ENCODE results near the gene MMP23B.
"Not testable (repeated sequence)": the region's sequence is repeated elsewhere in the genome, so short reads cannot be mapped to it uniquely, and the experiment has no call there.

MMP23B gene

GRCh38 chr1:1666526-1666925 lies 34.6 kb downstream of the MMP23B start:
- no peak overlapping the region for H3K4me3 ChIP-seq (ENCODE audit: low read depth in 1 of 2, low read length in 2 of 2)
- no peaks in the 10 kb centered on the region for H3K27me3 ChIP-seq (ENCODE audit: control insufficient read depth in 1 of 2, insufficient read depth in 2 of 2, low read length in 2 of 2)
- H3K27ac ChIP-seq (ENCODE audit: low read depth, low read length), result no peak overlapping the region
- peaks cover 34% of the 10 kb centered on the region for H3K36me3 ChIP-seq (ENCODE audit: insufficient read depth, low read length)
- no peak overlapping the region for H3K9ac ChIP-seq (ENCODE audit: low read length)
- H3K9me3 ChIP-seq (ENCODE audit: low read length), result no peaks in the 10 kb centered on the region
- no peaks in the 10 kb centered on the region for H3K4me1 ChIP-seq (ENCODE audit: insufficient read depth, low read length)

- no peak overlapping the region for H3K4me3 ChIP-seq (ENCODE audit: low read depth in 1 of 2, low read length in 2 of 2)
- no peaks in the 10 kb centered on the region for H3K27me3 ChIP-seq (ENCODE audit: control insufficient read depth in 1 of 2, insufficient read depth in 2 of 2, low read length in 2 of 2)
- no peak overlapping the region for H3K27ac ChIP-seq (ENCODE audit: low read depth, low read length)
- peaks cover 44% of the 10 kb centered on the region for H3K36me3 ChIP-seq (ENCODE audit: insufficient read depth, low read length)
- H3K9ac ChIP-seq (ENCODE audit: low read length), result no peak overlapping the region
- no peaks in the 10 kb centered on the region for H3K4me1 ChIP-seq (ENCODE audit: insufficient read depth, low read length)
- H3K9me3 ChIP-seq (ENCODE audit: low read length), result no peaks in the 10 kb centered on the region
Observed at GRCh38 chr1:1669468-1670440, 37.8 kb downstream of the MMP23B start.

GRCh38 chr1:1670866-1671265 lies 38.9 kb downstream of the MMP23B start:
- no peak overlapping the region for H3K9ac ChIP-seq (ENCODE audit: low read length)
- H3K27ac ChIP-seq (ENCODE audit: low read depth, low read length), result no peak overlapping the region
- H3K4me3 ChIP-seq (ENCODE audit: low read depth in 1 of 2, low read length in 2 of 2), result no peak overlapping the region
- no peaks in the 10 kb centered on the region for H3K9me3 ChIP-seq (ENCODE audit: low read length)
- no peaks in the 10 kb centered on the region for H3K4me1 ChIP-seq (ENCODE audit: insufficient read depth, low read length)
- H3K27me3 ChIP-seq (ENCODE audit: control insufficient read depth in 1 of 2, insufficient read depth in 2 of 2, low read length in 2 of 2), result no peaks in the 10 kb centered on the region
- peaks cover 33% of the 10 kb centered on the region for H3K36me3 ChIP-seq (ENCODE audit: insufficient read depth, low read length)

GRCh38 chr1:1671365-1672119 lies 39.6 kb downstream of the MMP23B start:
- Histone ChIP-seq H3K4me3 (ENCODE audit: low read depth in 1 of 2, low read length in 2 of 2) (no peak overlapping the region), H3K36me3 (ENCODE audit: insufficient read depth, low read length) (peaks cover 26% of the 10 kb centered on the region), H3K9me3 (ENCODE audit: low read length) (no peaks in the 10 kb centered on the region), H3K4me1 (ENCODE audit: insufficient read depth, low read length) (no peaks in the 10 kb centered on the region), H3K27me3 (ENCODE audit: control insufficient read depth in 1 of 2, insufficient read depth in 2 of 2, low read length in 2 of 2) (no peaks in the 10 kb centered on the region), H3K9ac (ENCODE audit: low read length) (no peak overlapping the region), H3K27ac (ENCODE audit: low read depth, low read length) (no peak overlapping the region)

GRCh38 chr1:1672181-1672965 lies 40.4 kb downstream of the MMP23B start:
- peaks cover 26% of the 10 kb centered on the region for H3K36me3 ChIP-seq (ENCODE audit: insufficient read depth, low read length)
- H3K27ac ChIP-seq (ENCODE audit: low read depth, low read length), result no peak overlapping the region
- H3K4me3 ChIP-seq (ENCODE audit: low read depth in 1 of 2, low read length in 2 of 2), result no peak overlapping the region
- no peaks in the 10 kb centered on the region for H3K9me3 ChIP-seq (ENCODE audit: low read length)
- no peak overlapping the region for H3K9ac ChIP-seq (ENCODE audit: low read length)
- no peaks in the 10 kb centered on the region for H3K27me3 ChIP-seq (ENCODE audit: control insufficient read depth in 1 of 2, insufficient read depth in 2 of 2, low read length in 2 of 2)
- no peaks in the 10 kb centered on the region for H3K4me1 ChIP-seq (ENCODE audit: insufficient read depth, low read length)

- peaks cover 20% of the 10 kb centered on the region for H3K36me3 ChIP-seq (ENCODE audit: insufficient read depth, low read length)
- H3K4me3 ChIP-seq (ENCODE audit: low read depth in 1 of 2, low read length in 2 of 2); H3K9ac ChIP-seq (ENCODE audit: low read length): not testable (repeated sequence)
Observed at GRCh38 chr1:1674806-1675205, 42.8 kb downstream of the MMP23B start.

GRCh38 chr1:1675218-1675617 lies 43.2 kb downstream of the MMP23B start:
- H3K9ac ChIP-seq (ENCODE audit: low read length); H3K27ac ChIP-seq (ENCODE audit: low read depth, low read length): not testable (repeated sequence)
- H3K36me3 ChIP-seq (ENCODE audit: insufficient read depth, low read length), result peaks cover 20% of the 10 kb centered on the region

More at GRCh38 chr1:1674806-1675205, 42.8 kb downstream of the MMP23B start:
- not testable (repeated sequence) for H3K27me3 ChIP-seq (ENCODE audit: control insufficient read depth in 1 of 2, insufficient read depth in 2 of 2, low read length in 2 of 2); H3K27ac ChIP-seq (ENCODE audit: low read depth, low read length); H3K9me3 ChIP-seq (ENCODE audit: low read length); H3K4me1 ChIP-seq (ENCODE audit: insufficient read depth, low read length)

GRCh38 chr1:1676087-1676486 lies 44.1 kb downstream of the MMP23B start:
- not testable (repeated sequence) for H3K4me1 ChIP-seq (ENCODE audit: insufficient read depth, low read length); H3K9ac ChIP-seq (ENCODE audit: low read length); H3K27me3 ChIP-seq (ENCODE audit: control insufficient read depth in 1 of 2, insufficient read depth in 2 of 2, low read length in 2 of 2); H3K27ac ChIP-seq (ENCODE audit: low read depth, low read length); H3K9me3 ChIP-seq (ENCODE audit: low read length); H3K4me3 ChIP-seq (ENCODE audit: low read depth in 1 of 2, low read length in 2 of 2)
- H3K36me3 ChIP-seq (ENCODE audit: insufficient read depth, low read length), result peaks cover 16% of the 10 kb centered on the region

More at GRCh38 chr1:1675218-1675617, 43.2 kb downstream of the MMP23B start:
- not testable (repeated sequence) for H3K4me3 ChIP-seq (ENCODE audit: low read depth in 1 of 2, low read length in 2 of 2); H3K9me3 ChIP-seq (ENCODE audit: low read length); H3K4me1 ChIP-seq (ENCODE audit: insufficient read depth, low read length); H3K27me3 ChIP-seq (ENCODE audit: control insufficient read depth in 1 of 2, insufficient read depth in 2 of 2, low read length in 2 of 2)

- Histone ChIP-seq H3K27ac (ENCODE audit: low read depth, low read length) (no peak overlapping the region), H3K27me3 (ENCODE audit: control insufficient read depth in 1 of 2, insufficient read depth in 2 of 2, low read length in 2 of 2) (no peaks in the 10 kb centered on the region), H3K36me3 (ENCODE audit: insufficient read depth, low read length) (peaks cover 5% of the 10 kb centered on the region), H3K9me3 (ENCODE audit: low read length) (no peaks in the 10 kb centered on the region), H3K9ac (ENCODE audit: low read length) (no peak overlapping the region), H3K4me1 (ENCODE audit: insufficient read depth, low read length) (peaks cover 8% of the 10 kb centered on the region), H3K4me3 (ENCODE audit: low read depth in 1 of 2, low read length in 2 of 2) (no peak overlapping the region)
Observed at GRCh38 chr1:1677718-1678580, 46.0 kb downstream of the MMP23B start.

GRCh38 chr1:1678581-1679380 lies 46.8 kb downstream of the MMP23B start:
- H3K4me1 ChIP-seq (ENCODE audit: insufficient read depth, low read length), result peaks cover 8% of the 10 kb centered on the region
- H3K27me3 ChIP-seq (ENCODE audit: control insufficient read depth in 1 of 2, insufficient read depth in 2 of 2, low read length in 2 of 2), result no peaks in the 10 kb centered on the region
- no peak overlapping the region for H3K4me3 ChIP-seq (ENCODE audit: low read depth in 1 of 2, low read length in 2 of 2)
- no peaks in the 10 kb centered on the region for H3K9me3 ChIP-seq (ENCODE audit: low read length)
- no peak overlapping the region for H3K27ac ChIP-seq (ENCODE audit: low read depth, low read length)
- peaks cover 5% of the 10 kb centered on the region for H3K36me3 ChIP-seq (ENCODE audit: insufficient read depth, low read length)
- H3K9ac ChIP-seq (ENCODE audit: low read length), result no peak overlapping the region

Measured in muscle layer of colon (tissue), 2 donors.